Amygdala (tissue), 56 donors: ENCODE measurements around the gene TAOK1.
A peak's percentile ranks its signal among the peaks of the same experiment; 100 is the strongest.
"Not testable (repeated sequence)": the region's sequence is repeated elsewhere in the genome, so short reads cannot be mapped to it uniquely, and the experiment has no call there.

ENCODE experiments used
- DNase-seq, 56 donors: peaks; one replicate each; lab custom pipeline; 2025; lab: John Stamatoyannopoulos, UW

TAOK1 gene

GRCh38 chr17:29524692-29525091 lies 134.5 kb downstream of the TAOK1 start:
- DNase-seq: peak in 8 of 56 donors; percentile 2 to 25 (median 10)

DNA sequence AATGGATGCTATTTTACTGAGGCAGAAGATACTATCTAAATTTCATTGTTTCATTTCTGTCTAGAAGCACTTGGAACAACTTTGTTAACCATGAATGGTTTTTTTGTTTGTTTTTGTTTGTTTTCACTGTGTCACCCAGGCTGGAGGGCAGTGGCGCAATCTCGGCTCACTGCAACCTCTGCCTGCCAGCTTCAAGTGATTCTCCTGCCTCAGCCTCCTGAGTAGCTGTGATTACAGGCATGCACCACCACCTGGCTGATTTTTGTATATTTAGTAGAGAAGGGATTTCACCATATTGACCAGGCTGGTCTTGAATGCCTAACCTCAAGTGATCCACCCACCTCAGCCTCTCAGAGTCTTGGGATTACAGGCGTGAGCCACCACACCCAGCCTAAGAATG lies 136.2 kb downstream of the TAOK1 start:
- no peak for DNase-seq

DNA sequence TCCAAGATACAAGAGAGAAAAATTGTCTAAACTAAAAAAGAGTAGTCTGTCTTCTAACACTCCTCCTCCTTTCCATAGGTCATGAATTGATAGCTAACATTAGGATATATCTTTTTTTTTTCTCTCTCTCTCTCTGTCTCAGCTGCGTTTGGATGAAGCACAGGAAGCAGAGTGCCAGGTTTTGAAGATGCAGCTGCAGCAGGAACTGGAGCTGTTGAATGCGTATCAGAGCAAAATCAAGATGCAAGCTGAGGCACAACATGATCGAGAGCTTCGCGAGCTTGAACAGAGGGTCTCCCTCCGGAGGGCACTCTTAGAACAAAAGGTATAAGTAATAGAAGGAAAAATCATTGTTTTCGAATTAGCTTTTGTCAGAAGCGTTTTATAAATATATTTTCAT lies 143.8 kb downstream of the TAOK1 start:
- peak in 10 of 56 donors; percentile 2 to 33 (median 6) for DNase-seq

- no peak for DNase-seq
Observed at GRCh38 chr17:29544066-29544465, 153.9 kb downstream of the TAOK1 start.

- DNase-seq: no peak
Observed at GRCh38 chr17:29546085-29546484, 155.9 kb downstream of the TAOK1 start.

DNA sequence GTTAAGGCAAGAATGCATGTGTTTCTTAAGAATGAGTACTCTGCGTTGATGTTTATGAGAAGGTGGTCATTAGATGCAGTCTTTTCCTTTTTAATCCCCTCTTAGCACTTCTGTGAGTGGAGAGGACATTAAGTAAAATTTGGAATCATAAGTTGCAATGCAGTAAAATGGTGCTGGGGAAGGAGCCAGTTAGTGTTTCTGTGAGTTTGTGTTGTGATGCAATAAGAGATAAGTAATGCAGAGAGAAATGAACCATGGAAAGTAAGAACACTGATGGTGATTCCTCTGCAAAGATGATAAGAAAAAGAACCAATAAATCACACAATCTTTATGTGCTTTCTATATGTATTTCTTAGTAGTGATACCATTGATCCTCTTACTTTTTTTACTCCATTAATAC lies 156.7 kb downstream of the TAOK1 start:
- DNase-seq: no peak

- peak in 1 of 56 donors; percentile 25 for DNase-seq
Observed at GRCh38 chr17:29549177-29549923, 159.2 kb downstream of the TAOK1 start.

DNA sequence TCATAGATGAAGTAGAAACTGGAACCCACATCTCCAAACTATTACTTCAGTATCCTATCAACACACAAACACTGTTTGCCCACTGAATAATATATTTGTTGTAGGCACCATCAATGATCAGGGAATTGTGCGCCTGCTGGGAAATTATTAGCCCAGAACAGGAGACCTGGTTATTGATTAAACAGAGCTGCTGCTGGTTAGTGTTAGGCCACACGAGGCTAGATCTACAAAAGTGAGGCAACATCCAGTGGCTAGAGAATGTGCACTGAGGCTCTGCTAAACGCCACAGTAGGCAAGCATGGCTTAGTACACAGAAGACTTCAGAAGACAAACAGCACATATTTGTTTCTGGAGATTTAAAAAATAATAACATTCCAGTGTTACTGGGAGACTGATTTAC lies 165.7 kb downstream of the TAOK1 start:
- no peak for DNase-seq

DNA sequence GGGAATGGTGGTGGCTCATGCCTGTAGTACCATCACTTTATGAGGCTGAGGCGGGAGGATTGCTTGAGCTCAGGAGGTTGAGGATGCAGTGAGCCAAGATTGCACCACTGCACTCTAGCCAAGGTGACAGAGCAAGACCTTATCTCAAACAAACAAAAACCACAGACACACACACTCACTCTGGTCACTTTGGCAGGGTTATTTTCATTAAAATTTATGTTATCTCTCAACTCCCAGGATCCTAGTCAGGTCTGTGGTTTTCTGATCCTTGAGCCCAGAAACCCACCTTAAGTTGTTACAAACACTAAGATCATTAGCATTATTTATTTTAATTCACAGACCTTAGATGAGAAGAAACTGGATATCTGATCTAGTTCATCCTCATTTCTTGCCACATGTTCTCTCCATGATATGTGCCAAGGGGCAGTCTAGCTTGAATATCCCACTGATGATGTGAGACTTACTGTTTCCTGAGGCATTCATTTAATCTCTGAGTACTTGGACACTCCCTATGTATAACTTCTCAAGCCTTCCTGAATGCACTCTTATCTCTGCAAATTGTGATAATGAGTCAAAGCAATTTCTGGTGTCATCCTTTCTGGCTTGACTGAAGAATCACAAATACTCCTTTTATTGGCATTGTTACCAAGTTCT lies 167.0 kb downstream of the TAOK1 start:
- no peak for DNase-seq

DNA sequence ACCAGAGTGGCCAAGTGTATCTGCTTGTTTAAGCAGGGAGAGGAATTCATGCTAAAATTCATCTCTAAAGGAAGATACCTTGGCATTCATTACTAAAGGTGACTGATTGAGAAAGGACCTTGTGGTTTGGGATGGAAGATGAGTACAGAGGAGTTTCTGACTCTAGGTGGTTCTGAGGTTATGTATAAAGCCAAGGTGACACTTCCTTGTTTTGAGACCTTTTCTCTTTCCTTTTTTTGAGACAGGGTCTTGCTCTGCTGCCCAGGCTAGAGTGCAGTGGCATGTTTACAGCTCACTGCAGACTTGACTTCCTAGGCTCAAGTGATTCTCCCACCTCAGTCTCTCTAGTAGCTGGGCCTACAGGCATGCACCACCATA lies 167.6 kb downstream of the TAOK1 start:
- no peak for DNase-seq

DNA sequence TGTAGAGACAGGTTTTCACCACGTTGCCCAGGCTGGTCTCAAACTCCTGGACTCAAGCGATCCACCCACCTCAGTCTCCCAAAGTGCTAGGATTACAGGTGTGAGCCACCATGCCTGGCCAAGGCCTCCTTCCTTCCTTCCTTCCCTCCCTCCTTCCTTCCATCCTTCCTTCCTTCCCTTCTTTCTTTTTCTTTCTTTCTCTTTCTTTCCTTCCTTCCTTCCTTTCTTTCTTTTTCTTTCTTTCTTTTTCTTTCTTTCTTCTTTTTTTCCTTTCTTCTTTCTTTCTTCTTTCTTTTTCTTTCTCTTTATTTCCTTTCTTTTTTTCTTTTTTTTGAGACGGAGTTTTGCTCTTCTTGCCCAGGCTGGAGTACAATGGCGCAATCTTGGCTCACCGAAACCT lies 168.0 kb downstream of the TAOK1 start:
- not testable (repeated sequence) for DNase-seq

- DNase-seq: no peak
Observed at GRCh38 chr17:29559640-29560039, 169.5 kb downstream of the TAOK1 start.

DNA sequence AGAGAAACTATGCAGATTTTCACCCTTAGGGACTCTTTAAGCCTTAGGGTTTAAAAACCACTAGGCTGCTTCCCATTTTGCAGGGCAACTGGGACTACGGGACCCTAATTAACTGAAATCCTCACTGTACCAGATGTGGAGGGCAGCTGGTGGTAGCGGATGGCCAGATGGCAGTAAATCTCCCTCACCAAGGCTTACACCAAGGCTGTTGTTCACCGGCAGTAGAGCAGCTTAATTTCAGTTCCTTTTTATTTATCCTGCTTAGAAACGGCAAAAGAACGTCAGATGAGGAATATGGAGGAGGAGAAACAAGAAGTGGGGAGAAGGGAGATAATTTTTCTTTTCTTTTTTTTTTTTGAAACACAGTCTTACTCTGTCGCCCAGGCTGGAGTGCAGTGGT lies 170.2 kb downstream of the TAOK1 start:
- no peak for DNase-seq

DNA sequence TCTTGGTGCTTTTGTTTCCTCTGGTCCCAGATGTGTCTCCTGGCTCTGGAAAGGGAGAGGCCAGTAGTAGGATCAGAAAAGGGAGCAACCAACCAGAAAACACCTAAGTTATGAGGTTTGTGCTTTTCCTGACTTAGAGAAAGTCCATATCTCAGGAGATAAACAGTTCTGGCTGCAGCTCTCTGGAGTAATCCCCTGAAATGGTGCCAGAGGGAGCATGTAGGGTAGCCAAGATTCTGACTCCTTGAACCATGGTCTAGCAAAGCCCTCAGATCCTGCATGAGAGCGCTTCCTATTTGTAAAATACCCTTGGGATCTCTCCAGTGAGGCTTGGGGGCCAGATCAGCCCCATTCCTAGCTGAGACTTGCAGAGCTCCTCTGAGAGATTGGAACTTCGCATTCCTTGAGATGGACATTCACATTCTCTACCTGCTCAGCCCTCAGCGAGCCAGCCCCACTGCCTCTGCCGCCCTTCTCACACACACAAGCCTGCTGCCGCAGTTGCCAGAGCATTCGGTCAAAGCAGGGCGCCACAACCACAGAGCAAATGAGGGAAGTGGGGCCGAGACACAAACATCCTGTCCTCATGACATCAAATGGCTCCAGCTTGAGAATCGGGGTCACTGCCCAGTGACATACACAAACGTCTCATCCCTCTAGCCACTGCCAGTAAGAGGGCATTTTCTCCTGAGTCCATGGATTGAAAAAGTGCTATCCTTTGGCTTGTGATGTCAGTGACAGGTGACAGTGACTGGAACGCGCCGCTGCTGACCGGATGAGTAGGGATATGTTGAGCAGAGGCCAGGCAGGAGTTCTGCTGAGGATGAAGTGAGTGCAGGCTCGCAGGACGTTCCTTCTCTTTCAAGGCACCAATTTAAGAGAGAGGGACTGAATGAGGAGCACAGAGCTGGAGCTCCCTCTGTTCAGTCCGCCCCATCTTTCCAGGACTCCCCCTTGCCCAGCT lies 171.7 kb downstream of the TAOK1 start:
- peak in 1 of 56 donors; percentile 43 for DNase-seq

DNA sequence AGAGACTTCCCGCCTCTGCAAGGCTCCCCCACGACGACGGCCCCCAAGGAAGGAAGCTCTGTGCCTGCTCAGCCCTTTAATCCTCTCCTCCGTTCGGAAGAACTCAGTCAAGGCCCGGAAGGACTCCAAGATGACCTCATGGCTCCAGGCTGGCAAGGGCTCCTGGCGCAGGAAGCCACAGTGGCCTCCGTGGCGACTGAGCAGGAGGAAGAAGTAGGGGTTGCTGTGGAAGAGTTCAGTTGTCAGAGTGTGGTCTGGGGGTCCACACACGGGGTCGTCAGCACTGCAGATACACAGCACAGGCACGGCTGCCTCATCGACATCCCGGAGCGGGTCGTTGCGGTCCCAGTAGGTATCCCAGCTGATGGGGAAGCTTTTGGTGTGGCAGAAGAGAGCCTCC lies 172.5 kb downstream of the TAOK1 start:
- DNase-seq: no peak

DNA sequence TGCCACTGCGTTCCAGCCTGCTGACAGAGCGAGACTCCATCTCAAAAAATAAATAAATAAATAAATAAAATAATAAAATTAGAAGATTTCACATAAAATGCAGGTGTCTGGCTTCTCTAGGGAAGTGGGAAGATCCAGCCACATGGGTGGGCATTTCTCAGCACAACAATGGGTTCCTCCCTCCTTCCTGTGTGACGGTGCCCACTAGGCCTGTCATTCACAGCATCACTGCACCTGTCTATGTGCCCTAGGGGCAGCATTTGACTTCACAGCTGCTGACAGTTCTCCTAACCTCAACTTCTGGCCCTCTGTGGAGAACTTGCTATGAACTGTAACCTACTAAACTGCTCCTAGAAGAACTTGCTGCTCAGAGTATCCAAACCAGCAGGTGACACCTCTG lies 173.7 kb downstream of the TAOK1 start:
- DNase-seq: no peak

- no peak for DNase-seq
Observed at GRCh38 chr17:29565643-29566472, 175.7 kb downstream of the TAOK1 start.

GRCh38 chr17:29566473-29567303 lies 176.5 kb downstream of the TAOK1 start, which contains the start of gene ABHD15:
TSS of gene ABHD15 (minus strand) at chr17:29567037. CDS start at chr17:29566966, 71 bp downstream.
- peak in 31 of 56 donors; percentile 29 to 76 (median 56) for DNase-seq

DNA sequence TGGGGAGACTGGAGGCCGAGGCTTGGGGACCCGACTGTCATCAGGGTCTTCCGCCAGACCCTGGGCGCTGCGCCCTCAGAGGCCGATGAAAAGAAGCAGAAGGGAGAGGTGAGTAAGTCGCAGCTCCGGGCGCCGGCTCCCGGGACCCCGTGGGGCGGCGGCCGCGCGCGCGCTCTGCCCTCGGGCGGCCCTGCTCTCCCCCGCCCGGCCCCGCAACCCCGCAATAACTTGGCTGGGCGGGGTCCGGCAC lies 177.1 kb downstream of the TAOK1 start:
- DNase-seq: no peak
